HepG2 (cell line): Measurements from ENCODE around the gene MYOM1. TPM values are rescaled to one million over a fixed set of nuclear protein-coding genes. Genes with fewer than 3 reads are reported as not detected.

Source experiments
- AKNA ChIP-seq: sonication (generic); formaldehyde crosslinking; IDR thresholded peaks from 2 replicates; pipeline ENCODE4 v1.4.0; 2020; ENCODE audit warnings: missing genetic modification reagents, borderline replicate concordance
- ATF5 ChIP-seq: sonication (generic); formaldehyde crosslinking; IDR thresholded peaks from 2 replicates; pipeline ENCODE4 v1.4.0; 2020; ENCODE audit warnings: mild to moderate bottlenecking, low read depth, missing genetic modification reagents
- CBX1 ChIP-seq: IDR thresholded peaks from one replicate; pipeline ENCODE4 v1.6.1; 2016; ENCODE audit warnings: antibody characterized with exemption, low read depth
- CHD2 ChIP-seq: IDR thresholded peaks from 2 replicates; pipeline ENCODE4 v1.6.1; 2011; ENCODE audit warnings: low read depth, low read length, improper control_type of control experiment
- HDAC2 ChIP-seq: sonication (generic); formaldehyde crosslinking; IDR thresholded peaks from 2 replicates; pipeline ENCODE4 v1.4.0; 2020; ENCODE audit warnings: missing genetic modification reagents
- IRX3 ChIP-seq: sonication (generic); formaldehyde crosslinking; IDR thresholded peaks from 2 replicates; pipeline ENCODE4 v1.8.1; 2023; ENCODE audit warnings: mild to moderate bottlenecking, low read depth, missing genetic modification reagents, borderline replicate concordance
- JUN ChIP-seq: sonication (generic); formaldehyde crosslinking; IDR thresholded peaks from 2 replicates; pipeline ENCODE4 v1.4.0; 2020; ENCODE audit warnings: mild to moderate bottlenecking, missing genetic modification reagents
- KDM6A ChIP-seq: IDR thresholded peaks from 2 replicates; pipeline ENCODE4 v1.6.1; 2016; ENCODE audit warnings: low read depth
- KMT2A ChIP-seq: sonication (generic); formaldehyde crosslinking; IDR thresholded peaks from 2 replicates; pipeline ENCODE4 v1.4.0; 2020; ENCODE audit warnings: missing genetic modification reagents
- MEIS2 ChIP-seq: sonication (generic); formaldehyde crosslinking; IDR thresholded peaks from 2 replicates; pipeline ENCODE4 v1.9.0; 2021; ENCODE audit warnings: mild to moderate bottlenecking, missing genetic modification reagents
- MLX ChIP-seq: IDR thresholded peaks from 2 replicates; pipeline ENCODE4 v1.6.1; 2016
- PHB2 ChIP-seq: fragments of 450-650 bp; IDR thresholded peaks from 2 replicates; pipeline ENCODE4 v1.6.1; 2018; ENCODE audit not compliant: partially characterized antibody
- POLR2G ChIP-seq: fragments of 200-400 bp; formaldehyde crosslinking; IDR thresholded peaks from 2 replicates; pipeline ENCODE4 v1.6.1; 2018; ENCODE audit warnings: mild to moderate bottlenecking, low read depth, low read length, moderate library complexity
- PRPF4 ChIP-seq: fragments of 200-400 bp; formaldehyde crosslinking; IDR thresholded peaks from 2 replicates; pipeline ENCODE4 v1.6.1; 2016; ENCODE audit warnings: low read length, low read depth; ENCODE audit not compliant: poor library complexity, severe bottlenecking
- RAD51 ChIP-seq: fragments of 450-650 bp; IDR thresholded peaks from 2 replicates; pipeline ENCODE4 v1.6.1; 2016; ENCODE audit warnings: borderline replicate concordance
- SIN3A ChIP-seq: IDR thresholded peaks from 2 replicates; pipeline ENCODE4 v1.6.1; 2011; ENCODE audit warnings: low read depth, mild to moderate bottlenecking, control low read depth, low read length, borderline replicate concordance
- SP4 ChIP-seq: sonication (generic); formaldehyde crosslinking; IDR thresholded peaks from 2 replicates; pipeline ENCODE4 v1.8.1; 2023; ENCODE audit warnings: mild to moderate bottlenecking, missing genetic modification reagents
- SUZ12 ChIP-seq: fragments of 150-350 bp; IDR thresholded peaks from 2 replicates; pipeline ENCODE4 v1.6.1; 2014; ENCODE audit warnings: low read depth, low read length
- ZBTB46 ChIP-seq: sonication (generic); formaldehyde crosslinking; IDR thresholded peaks from 2 replicates; pipeline ENCODE4 v1.4.0; 2020; ENCODE audit warnings: mild to moderate bottlenecking, missing genetic modification reagents, borderline replicate concordance
- ZNF143 ChIP-seq: sonication (generic); formaldehyde crosslinking; IDR thresholded peaks from 2 replicates; pipeline ENCODE4 v1.4.0; 2020; ENCODE audit warnings: missing genetic modification reagents
- ZNF230 ChIP-seq: sonication (generic); formaldehyde crosslinking; IDR thresholded peaks from 2 replicates; pipeline ENCODE4 v1.4.0; 2020; ENCODE audit warnings: mild to moderate bottlenecking, missing genetic modification reagents
- ZNF232 ChIP-seq: sonication (generic); formaldehyde crosslinking; IDR thresholded peaks from 2 replicates; pipeline ENCODE4 v1.4.0; 2020; ENCODE audit warnings: missing genetic modification reagents, borderline replicate concordance
- ZNF703 ChIP-seq: sonication (generic); formaldehyde crosslinking; IDR thresholded peaks from 2 replicates; pipeline ENCODE4 v1.5.1; 2020; ENCODE audit warnings: missing genetic modification reagents, mild to moderate bottlenecking, moderate library complexity, borderline replicate concordance
- ZNF724P ChIP-seq: sonication (generic); formaldehyde crosslinking; IDR thresholded peaks from 2 replicates; pipeline ENCODE4 v1.8.0; 2022; ENCODE audit warnings: missing genetic modification reagents, borderline replicate concordance
- polyA plus RNA-seq, 8 experiments: library from polyadenylated mRNA; depleted of rRNA in 3 of 8; stranded (reverse) in 7 of 8; unstranded in 1 of 8; fragments of >200 nt; fragmentation: Illumina TruSeq in 4 of 8; extraction: Trizol in 4 of 8; gene quantifications; 2 replicates each; pipeline versions ENCODE4 v1.2.1 to v1.2.3, GENCODE V29; 2011 to 2016; ENCODE audit warnings: low read depth in 4 of 8, missing spikeins in 1 of 8, mixed read lengths in 1 of 8; ENCODE audit not compliant: insufficient read depth in 1 of 8
- total RNA-seq, 5 experiments: library from RNA; depleted of rRNA; stranded (reverse); fragments of >200 nt; fragmentation: Illumina TruSeq; extraction: Trizol; gene quantifications; 2 replicates each; pipeline ENCODE4 v1.2.3, GENCODE V29; 2016; ENCODE audit warnings: low read depth in 1 of 5

Gene MYOM1
- total and polyA plus RNA-seq, 2 of the 13 experiments (the other 11 are each of a cell fraction or from before 2014, with no cell fraction given), result 0.46 to 0.98 TPM

GRCh38 chr18:3051718-3052410, 167.9 kb downstream of the MYOM1 start (continued):
- no peak for TF ChIP-seq KMT2A (CRISPR knock-in tag)
- TF ChIP-seq ZNF703 (CRISPR knock-in tag), result no peak; the same call in 1 of the 2 replicates
- TF ChIP-seq PHB2, result no peak
- 0 out of 2 replicates have a peak, but pooled peaks have one; percentile 44 for TF ChIP-seq AKNA (CRISPR knock-in tag)
- no peak for TF ChIP-seq ATF5 (CRISPR knock-in tag)
- TF ChIP-seq SUZ12, result no peak
- TF ChIP-seq POLR2G, result no peak
- peak; percentile 88 for TF ChIP-seq KDM6A
- no peak for TF ChIP-seq ZNF143 (CRISPR knock-in tag)
- peak; percentile 77; the same call in 1 of the 2 replicates for TF ChIP-seq JUN
- no peak for TF ChIP-seq PRPF4
- TF ChIP-seq MEIS2 (CRISPR knock-in tag), result peak; percentile 73; the same call in 1 of the 2 replicates
- TF ChIP-seq MLX, result peak; percentile 66
- no peak for TF ChIP-seq ZNF724P (CRISPR knock-in tag)
- TF ChIP-seq SP4, result peak; percentile 72
- TF ChIP-seq ZNF230, result no peak
- TF ChIP-seq SIN3A, result 0 out of 2 replicates have a peak, but pooled peaks have one; percentile 27
- TF ChIP-seq CBX1, result no peak
- no peak for TF ChIP-seq IRX3 (CRISPR knock-in tag)
- no peak for TF ChIP-seq RAD51
- no peak for TF ChIP-seq CHD2
- TF ChIP-seq ZBTB46, result no peak
- peak; percentile 93 for TF ChIP-seq HDAC2 (CRISPR knock-in tag)
- peak; percentile 82; the same call in 1 of the 2 replicates for TF ChIP-seq ZNF232 (CRISPR knock-in tag)
